K562 (cell line): ENCODE measurements around the gene POLG. TPM values are rescaled to one million over a fixed set of nuclear protein-coding genes. Genes with fewer than 3 reads are reported as not detected.

ENCODE experiments used
- ATAC-seq: fragments of 200-7000 bp; cut with Tn5 transposase; 3 replicates; pipeline ENCODE4 v1.9.1; 2020; ENCODE audit warnings: moderate library complexity
- BruUV-seq: library from RNA; stranded (reverse); fragments of 400-500 nt; replicated peaks from 2 replicates; lab custom pipeline; 2021; lab: Mats Ljungman, UMichigan
- CTCF ChIA-PET: fragments of 300-600 bp; formaldehyde crosslinking; extraction: SDS; loops from one replicate; lab custom pipeline; 2021; ENCODE audit warnings: low intra/inter-chr PET ratio; lab: Yijun Ruan, JAX
- POLR2A ChIA-PET: fragments of 300-600, 350-650 bp; sonication (Branson Sonifier 250); formaldehyde crosslinking; extraction: SDS; loops from one replicate; lab custom pipeline; 2021; ENCODE audit warnings: antibody characterized with exemption, inconsistent platforms; lab: Yijun Ruan, JAX
- DNase-seq, 4 experiments: peaks; one replicate each; pipeline versions ENCODE4 v3.0.0 to v3.0.0-alpha.2; 2011 to 2018; ENCODE audit warnings: low spot score in 3 of 4, mixed read lengths in 3 of 4; ENCODE audit errors: extremely low read depth in 1 of 4
- FAIRE-seq: peaks from 2 replicates; lab custom pipeline; 2011; peaks lifted over from hg19 to GRCh38; lab: Jason Lieb, UNC
- H2AFZ ChIP-seq: 2 replicates; pipeline ENCODE4 v1.6.0; 2011; ENCODE audit warnings: low read depth, low read length, control low read depth, inconsistent platforms
- H3K27ac ChIP-seq: fragments of 200-600 bp; 3 replicates; pipeline ENCODE4 v1.8.0; 2011; ENCODE audit warnings: low read depth, mild to moderate bottlenecking, control low read depth, inconsistent platforms, low read length, moderate library complexity, mixed read lengths; ENCODE audit errors: extremely low read depth
- H3K27me3 ChIP-seq, 2 experiments: fragments of 300-600 bp in 1 of 2; 2 replicates in 1 of 2; 3 replicates in 1 of 2; pipeline versions ENCODE4 v1.6.0 to v1.8.0; 2011; ENCODE audit warnings: inconsistent platforms in 2 of 2, low read length in 2 of 2, mild to moderate bottlenecking in 1 of 2, mixed read lengths in 1 of 2, moderate library complexity in 1 of 2; ENCODE audit not compliant: control insufficient read depth in 2 of 2, insufficient read depth in 2 of 2
- H3K36me3 ChIP-seq: fragments of 300-600 bp; 3 replicates; pipeline ENCODE4 v1.8.0; 2011; ENCODE audit warnings: mild to moderate bottlenecking, low read length, inconsistent platforms; ENCODE audit not compliant: control insufficient read depth, insufficient read depth
- H3K4me1 ChIP-seq, 2 experiments: fragments of 200-600 bp in 1 of 2; replicated peaks in 1 of 2; 2 replicates in 1 of 2; 3 replicates in 1 of 2; pipeline versions ENCODE4 v1.5.1 to v1.8.0; 2011; ENCODE audit warnings: inconsistent platforms in 2 of 2, low read length in 2 of 2, mild to moderate bottlenecking in 1 of 2, mixed read lengths in 1 of 2, moderate library complexity in 1 of 2; ENCODE audit not compliant: control insufficient read depth in 2 of 2, insufficient read depth in 2 of 2
- H3K4me2 ChIP-seq: 2 replicates; pipeline ENCODE4 v1.6.1; 2011; ENCODE audit warnings: low read length, control low read depth, inconsistent platforms, mixed read lengths; ENCODE audit not compliant: insufficient read depth
- H3K4me3 ChIP-seq: fragments of 200-600 bp; sonication (generic), shearing (Covaris generic); 2 replicates; pipeline ENCODE4 v1.5.1; 2016; ENCODE audit warnings: control low read depth, inconsistent platforms
- H3K79me2 ChIP-seq: fragments of 200-600 bp; 3 replicates; pipeline ENCODE4 v1.8.0; 2011; ENCODE audit warnings: low read length, inconsistent platforms; ENCODE audit not compliant: control insufficient read depth, insufficient read depth
- H3K9ac ChIP-seq, 2 experiments: 2 replicates each; pipeline versions ENCODE4 v1.6.0 to v1.6.1; 2011; ENCODE audit warnings: low read depth in 2 of 2, low read length in 2 of 2, control low read depth in 1 of 2, inconsistent platforms in 1 of 2, mild to moderate bottlenecking in 1 of 2, mixed read lengths in 1 of 2; ENCODE audit not compliant: insufficient read depth in 1 of 2
- H3K9me1 ChIP-seq: one replicate; pipeline ENCODE4 v1.6.0; 2011; ENCODE audit warnings: inconsistent platforms, mild to moderate bottlenecking, low read length, moderate library complexity; ENCODE audit not compliant: control insufficient read depth, insufficient read depth
- H3K9me3 ChIP-seq: replicated peaks from 2 replicates; pipeline ENCODE4 v1.5.1; 2011; ENCODE audit warnings: low read depth, low read length, inconsistent platforms; ENCODE audit not compliant: control insufficient read depth, insufficient read depth
- H4K20me1 ChIP-seq: replicated peaks from 2 replicates; pipeline ENCODE4 v1.6.1; 2011; ENCODE audit warnings: low read length, inconsistent platforms, mixed read lengths; ENCODE audit not compliant: control insufficient read depth, insufficient read depth
- RCOR1 ChIP-seq, 2 experiments: IDR thresholded peaks; 2 replicates each; pipeline ENCODE4 v1.6.1; 2012; ENCODE audit warnings: low read depth in 2 of 2, low read length in 2 of 2, borderline replicate concordance in 1 of 2, improper control_type of control experiment in 1 of 2
- SPI1 ChIP-seq: IDR thresholded peaks from 2 replicates; pipeline ENCODE4 v1.6.1; 2011; ENCODE audit warnings: low read depth, low read length, control low read depth, borderline replicate concordance
- TEAD1 ChIP-seq, 2 experiments: fragments of 450-650 bp in 1 of 2; sonication (generic) in 1 of 2; formaldehyde crosslinking; IDR thresholded peaks; 2 replicates each; pipeline versions ENCODE4 v1.4.0 to v1.8.0; 2020 to 2022; ENCODE audit warnings: mild to moderate bottlenecking in 2 of 2, missing genetic modification reagents in 1 of 2
- TEAD4 ChIP-seq, 2 experiments: sonication (generic) in 1 of 2; formaldehyde crosslinking in 1 of 2; IDR thresholded peaks; 2 replicates each; pipeline versions ENCODE4 v1.6.1 to v1.8.0; 2012 to 2022; ENCODE audit warnings: borderline replicate concordance in 1 of 2, inconsistent platforms in 1 of 2, low read length in 1 of 2, mild to moderate bottlenecking in 1 of 2, missing genetic modification reagents in 1 of 2
- ZBTB1 ChIP-seq: sonication (generic); formaldehyde crosslinking; IDR thresholded peaks from 2 replicates; pipeline ENCODE4 v1.8.1; 2023; ENCODE audit warnings: missing genetic modification reagents, low read depth, mild to moderate bottlenecking, borderline replicate concordance
- ZNF24 ChIP-seq: fragments of 450-650 bp; IDR thresholded peaks from 2 replicates; pipeline ENCODE4 v1.6.1; 2016
- WGBS: fragments of 100-300 bp; shearing (Covaris generic); methylation state at CpG from one replicate; pipeline ENCODE4 v1.1.6; 2016; ENCODE audit warnings: low coverage, mixed read lengths; ENCODE audit not compliant: insufficient coverage; ENCODE audit errors: missing lambda C conversion rate; 5-methylcytosine and 5-hydroxymethylcytosine counted together
- in situ Hi-C: fragments of 300-500 bp; cut with MboI; formaldehyde crosslinking; loops from 4 replicates; pipeline ENCODE4 v1.15.0; 2018; ENCODE audit warnings: inconsistent platforms, mixed read lengths
- intact Hi-C: fragments of 100-400 bp; cut with micrococcal nuclease; formaldehyde crosslinking; loops from 2 replicates; pipeline ENCODE4 v1.14.2; 2022
- polyA plus RNA-seq, 8 experiments: library from polyadenylated mRNA; depleted of rRNA in 4 of 8; stranded (reverse) in 5 of 8; unstranded in 3 of 8; fragments of >200 nt; fragmentation: Nextera tagmentation in 2 of 8; fragmentation: Illumina TruSeq in 1 of 8; extraction: Ambion mirVana in 2 of 8; extraction: Trizol in 1 of 8; gene quantifications; 2 replicates each; pipeline versions ENCODE4 v1.2.1 to v1.2.3, GENCODE V29; 2011 to 2014; ENCODE audit warnings: inconsistent platforms in 1 of 8, missing spikeins in 1 of 8
- total RNA-seq, 7 experiments: library from RNA; depleted of rRNA in 6 of 7; stranded (reverse); fragments of >200 nt in 6 of 7; fragmentation: Illumina TruSeq in 2 of 7; extraction: Trizol in 2 of 7; gene quantifications; 2 replicates each; pipeline versions ENCODE4 v1.2.1 to v1.2.3, GENCODE V29; 2011 to 2021; ENCODE audit warnings: low replicate concordance in 1 of 7
- TF ChIP-seq, protein P1 (sequence below): fragments of 450-650 bp; IDR thresholded peaks from 2 replicates; pipeline ENCODE4 v1.6.1; 2017; ENCODE audit warnings: mild to moderate bottlenecking, moderate library complexity
- TF ChIP-seq, protein P2 (sequence below), 2 experiments: fragments of 450-650 bp in 1 of 2; sonication (generic) in 1 of 2; formaldehyde crosslinking in 1 of 2; IDR thresholded peaks in 1 of 2; conservative IDR thresholded peaks in 1 of 2; 2 replicates each; pipeline versions ENCODE4 v1.6.1 to v1.8.1; 2016 to 2023; ENCODE audit warnings: mild to moderate bottlenecking in 2 of 2, moderate library complexity in 2 of 2, inconsistent platforms in 1 of 2, missing genetic modification reagents in 1 of 2

POLG gene
- total and polyA plus RNA-seq, 9 of the 15 experiments (the other 6 are each of a cell fraction or from before 2014, with no cell fraction given): 15.2 to 83.8 (median 38.6) TPM

DNA sequence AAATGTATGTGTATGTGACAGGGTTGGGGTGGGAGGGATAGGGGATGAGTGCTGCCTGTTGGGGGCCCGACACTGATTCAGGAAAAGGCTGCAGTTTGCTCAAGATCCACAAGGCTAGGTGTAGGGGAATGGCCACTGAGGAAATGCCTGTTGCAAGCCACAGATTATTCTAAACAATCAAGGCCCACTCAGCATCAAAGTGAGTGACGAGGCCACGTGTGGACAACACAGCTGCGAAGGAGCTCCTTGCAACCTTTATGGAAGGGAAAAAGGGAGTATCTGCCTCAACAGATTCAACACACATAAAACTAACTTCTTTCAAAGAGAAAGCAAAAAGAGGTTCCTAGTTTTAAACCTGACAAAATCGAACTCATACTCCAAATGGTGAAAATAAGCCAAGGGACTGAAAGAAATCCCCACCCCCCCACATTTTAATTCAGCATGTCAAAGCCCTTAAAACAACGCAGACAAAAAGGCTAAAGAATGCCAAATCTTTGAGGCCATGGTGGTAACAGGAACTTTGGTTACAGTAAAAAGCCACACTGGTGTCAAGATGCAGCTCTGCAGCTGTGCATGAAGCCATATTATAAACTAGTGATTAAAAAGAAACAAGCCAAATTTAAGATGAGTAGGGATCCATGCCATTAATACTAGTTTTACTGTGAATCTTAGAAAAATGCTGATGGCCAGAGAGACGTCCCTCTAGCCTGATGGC lies 3.6 kb downstream of the POLG start:
- Histone ChIP-seq H3K27me3 (no peaks in the 10 kb centered on the region), H2AFZ (no peak overlapping the region), H3K36me3 (peaks cover 76% of the 10 kb centered on the region), H3K9me3 (no peaks in the 10 kb centered on the region), H4K20me1 (peaks cover 6% of the 10 kb centered on the region), H3K27ac (no peak overlapping the region), H3K4me1 (peaks cover 13 to 33% of the 10 kb centered on the region in 2 experiments; a peak in 4 of 5 replicates), H3K9me1 (no peaks in the 10 kb centered on the region), H3K4me2 (no peak overlapping the region), H3K9ac (no peak overlapping the region), H3K79me2 (peaks cover 44% of the 10 kb centered on the region), H3K4me3 (no peak overlapping the region)
- ChIA-PET POLR2A (interaction anchor here (0.5 to 1.1 kb wide), 3 partner anchors 10 to 244 kb away, joined by 3 to 5 read pairs (median 4); partner anchors contain the start of gene TICRR), CTCF (no interaction called here)
- TF ChIP-seq RCOR1 (IDR thresholded peaks at IDR 0.05; ENCODE audit: borderline replicate concordance in 1 of 2, low read depth in 2 of 2, low read length in 2 of 2): no peak
- no peak for TF ChIP-seq ZNF24
- TF ChIP-seq, protein P1, sequence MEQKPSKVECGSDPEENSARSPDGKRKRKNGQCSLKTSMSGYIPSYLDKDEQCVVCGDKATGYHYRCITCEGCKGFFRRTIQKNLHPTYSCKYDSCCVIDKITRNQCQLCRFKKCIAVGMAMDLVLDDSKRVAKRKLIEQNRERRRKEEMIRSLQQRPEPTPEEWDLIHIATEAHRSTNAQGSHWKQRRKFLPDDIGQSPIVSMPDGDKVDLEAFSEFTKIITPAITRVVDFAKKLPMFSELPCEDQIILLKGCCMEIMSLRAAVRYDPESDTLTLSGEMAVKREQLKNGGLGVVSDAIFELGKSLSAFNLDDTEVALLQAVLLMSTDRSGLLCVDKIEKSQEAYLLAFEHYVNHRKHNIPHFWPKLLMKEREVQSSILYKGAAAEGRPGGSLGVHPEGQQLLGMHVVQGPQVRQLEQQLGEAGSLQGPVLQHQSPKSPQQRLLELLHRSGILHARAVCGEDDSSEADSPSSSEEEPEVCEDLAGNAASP: no peak
- TF ChIP-seq, protein P2, sequence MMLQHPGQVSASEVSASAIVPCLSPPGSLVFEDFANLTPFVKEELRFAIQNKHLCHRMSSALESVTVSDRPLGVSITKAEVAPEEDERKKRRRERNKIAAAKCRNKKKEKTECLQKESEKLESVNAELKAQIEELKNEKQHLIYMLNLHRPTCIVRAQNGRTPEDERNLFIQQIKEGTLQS (IDR thresholded peaks at IDR 0.05): no peak
- TF ChIP-seq, protein P2 (CRISPR knock-in tag; conservative IDR thresholded peaks at IDR 0.05): no peak
- no peak for TF ChIP-seq TEAD1 (CRISPR knock-in tag; IDR thresholded peaks at IDR 0.05)
- TF ChIP-seq SPI1: no peak
- TF ChIP-seq ZBTB1: no peak
- TF ChIP-seq TEAD4 (IDR thresholded peaks at IDR 0.05; ENCODE audit: low read length): no peak
- TF ChIP-seq TEAD4 (CRISPR knock-in tag; IDR thresholded peaks at IDR 0.05; ENCODE audit: borderline replicate concordance): no peak
- intact Hi-C loops (no loop called here), in situ Hi-C loops (no loop called here)
- BruUV-seq: no TSS peak
- FAIRE-seq: no peak
- ATAC-seq: no peak
- no peak for DNase-seq
- 86% methylated on average over 7 of the region's 7 CpGs for WGBS
